Esophagus muscularis mucosa (tissue), 4 donors: ENCODE data around the gene CARS1. TPM values are rescaled to one million over a fixed set of nuclear protein-coding genes. Genes with fewer than 3 reads are reported as not detected.

Experiments used
- DNase-seq: peaks from one replicate; pipeline ENCODE4 v3.0.0-alpha.2; 2017; ENCODE audit errors: extremely low spot score
- H3K27ac ChIP-seq, 4 donors: fragments of 200-600 bp; sonication (generic); replicated peaks in 1 of 4; 1 replicate in 3 of 4; 2 replicates in 1 of 4; pipeline ENCODE4 v1.5.1; 2016 to 2019; ENCODE audit warnings: mild to moderate bottlenecking in 1 of 4
- H3K27me3 ChIP-seq, 4 donors: fragments of 200-600 bp; sonication (generic); one replicate each; pipeline versions ENCODE4 v1.5.1 to v1.6.0; 2016 to 2019
- H3K36me3 ChIP-seq, 4 donors: fragments of 200-600 bp; sonication (generic); one replicate each; pipeline ENCODE4 v1.5.1; 2016 to 2019
- H3K4me1 ChIP-seq, 4 donors: fragments of 200-600 bp; sonication (generic); one replicate each; pipeline ENCODE4 v1.5.1; 2016 to 2019
- H3K4me3 ChIP-seq, 4 donors: fragments of 200-600 bp; sonication (generic); 1 replicate in 2 of 4; 2 replicates in 2 of 4; pipeline ENCODE4 v1.5.1; 2016 to 2019; ENCODE audit warnings: mild to moderate bottlenecking in 4 of 4, moderate library complexity in 1 of 4
- H3K9me3 ChIP-seq, 4 donors: fragments of 200-600 bp; sonication (generic); 1 replicate in 3 of 4; 2 replicates in 1 of 4; pipeline ENCODE4 v1.5.1; 2016 to 2019
- CTCF ChIP-seq, 3 experiments: fragments of 200-600 bp in 2 of 3; fragments of 450-650 bp in 1 of 3; sonication (generic) in 2 of 3; IDR thresholded peaks; one replicate each; pipeline ENCODE4 v1.5.1; 2017 to 2019; ENCODE audit warnings: antibody characterized with exemption in 3 of 3, mild to moderate bottlenecking in 2 of 3, moderate library complexity in 1 of 3
- EP300 ChIP-seq: sonication (generic); formaldehyde crosslinking; IDR thresholded peaks from one replicate; pipeline ENCODE4 v1.6.1; 2017; ENCODE audit warnings: antibody characterized with exemption
- POLR2A ChIP-seq: fragments of 450-650 bp; IDR thresholded peaks from one replicate; pipeline ENCODE4 v1.6.1; 2017; ENCODE audit warnings: antibody characterized with exemption, moderate library complexity, mild to moderate bottlenecking, low read depth
- POLR2AphosphoS5 ChIP-seq, 2 donors: sonication (generic); formaldehyde crosslinking; IDR thresholded peaks; one replicate each; pipeline ENCODE4 v1.6.1; 2017; ENCODE audit warnings: antibody characterized with exemption in 2 of 2
- WGBS: methylation state at CpG from one replicate; pipeline ENCODE4 v1.1.5; 2018; 5-methylcytosine and 5-hydroxymethylcytosine counted together
- intact Hi-C: fragments of 100-400 bp; cut with DNase I; formaldehyde crosslinking; loops from one replicate; pipeline ENCODE4 v1.15.1; 2023
- total RNA-seq, 4 donors: library from RNA; depleted of rRNA; stranded (reverse); fragments of >200 nt; gene quantifications; one replicate each; pipeline versions ENCODE4 v1.1.0 to v1.2.1, GENCODE V29; 2016

CARS1 gene
- total RNA-seq, 4 donors from 2014 or later = 30.3 to 35.6 (median 34.9) TPM

DNA sequence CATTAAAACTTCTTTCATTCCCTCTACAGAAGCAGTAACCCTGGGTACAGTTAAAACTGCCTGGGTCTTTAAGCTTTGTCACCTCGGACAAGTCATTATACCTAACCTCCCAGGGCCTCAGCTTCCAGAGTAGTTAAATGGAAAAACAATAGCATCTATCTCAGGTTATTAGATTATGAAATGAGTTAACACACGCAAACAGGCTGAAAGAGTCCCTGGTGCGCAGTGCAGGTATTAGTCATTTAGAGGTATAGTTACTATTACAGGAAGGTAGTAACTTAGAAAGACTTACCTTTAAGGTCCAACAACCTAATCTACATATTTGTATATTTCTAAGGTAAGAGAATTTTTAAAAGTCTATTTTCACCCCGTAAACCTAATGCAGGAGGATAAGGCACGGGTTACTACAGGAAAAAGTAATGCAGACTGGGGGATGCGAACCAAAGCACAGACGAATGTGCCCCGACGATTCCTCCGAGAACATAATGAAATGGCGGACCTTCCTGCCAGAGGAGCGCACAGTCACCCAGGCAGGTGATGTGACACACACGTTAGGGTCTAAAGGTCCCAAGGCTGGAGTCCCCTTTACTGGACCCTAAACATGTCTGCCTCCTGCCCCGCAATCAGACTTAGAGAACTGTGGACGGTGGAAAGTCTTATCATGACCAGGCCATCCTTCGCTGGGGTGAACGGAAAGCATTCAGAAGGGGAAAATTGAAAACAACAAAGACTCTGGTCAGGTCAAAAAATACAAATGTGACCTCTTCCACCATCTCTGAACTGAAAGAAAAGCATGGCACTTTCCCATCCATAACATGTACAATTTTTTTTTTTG lies 66.4 kb downstream of the CARS1 start:
- intact Hi-C loops = no loop called here
- Histone ChIP-seq H3K4me1 (peaks cover 39 to 59% (median 56%) of the 10 kb centered on the region in 4 donors), H3K27ac (peak overlapping the region; percentile 90 to 97 (median 92)), H3K4me3 (peak overlapping the region; percentile 75 to 91 (median 80)), H3K36me3 (peaks cover 0 to 4% (median 0%) of the 10 kb centered on the region in 4 donors), H3K27me3 (no peaks in the 10 kb centered on the region), H3K9me3 (no peaks in the 10 kb centered on the region)
- WGBS = 2% methylated on average over 17 of the region's 17 CpGs
- no peak for TF ChIP-seq POLR2A
- no peak for TF ChIP-seq EP300
- TF ChIP-seq POLR2AphosphoS5 (IDR thresholded peaks at IDR 0.05) = no peak
- no peak for TF ChIP-seq CTCF (IDR thresholded peaks at IDR 0.05)
- no peak for DNase-seq

GRCh38 chr11:2989551-2989950 lies 67.7 kb downstream of the CARS1 start:
- 42% methylated on average over 3 of the region's 3 CpGs for WGBS
- no peak for DNase-seq
- Histone ChIP-seq H3K4me3 (peak overlapping the region; percentile 2 to 76 (median 48)), H3K9me3 (no peaks in the 10 kb centered on the region), H3K4me1 (peaks cover 39 to 71% (median 66%) of the 10 kb centered on the region in 4 donors), H3K27me3 (no peaks in the 10 kb centered on the region), H3K27ac (peak overlapping the region; percentile 9 to 93 (median 49)), H3K36me3 (peaks cover 0 to 4% (median 0%) of the 10 kb centered on the region in 4 donors)
- TF ChIP-seq EP300 (no peak), POLR2A (no peak), CTCF (IDR thresholded peaks at IDR 0.05) (no peak), POLR2AphosphoS5 (IDR thresholded peaks at IDR 0.05) (no peak)
- intact Hi-C loops = no loop called here

GRCh38 chr11:2989006-2989405 lies 68.2 kb downstream of the CARS1 start:
- TF ChIP-seq POLR2AphosphoS5 (IDR thresholded peaks at IDR 0.05) (no peak), POLR2A (no peak), EP300 (no peak), CTCF (IDR thresholded peaks at IDR 0.05) (no peak)
- peak overlapping the region; percentile 9 to 93 (median 49) for H3K27ac ChIP-seq
- no peaks in the 10 kb centered on the region for H3K27me3 ChIP-seq
- H3K4me1 ChIP-seq = peaks cover 39 to 74% (median 71%) of the 10 kb centered on the region in 4 donors
- H3K4me3 ChIP-seq = peak overlapping the region; percentile 9 to 76 (median 44)
- intact Hi-C loops = no loop called here
- H3K36me3 ChIP-seq = peaks cover 0 to 4% (median 0%) of the 10 kb centered on the region in 4 donors
- H3K9me3 ChIP-seq = no peaks in the 10 kb centered on the region
- DNase-seq = no peak
- 30% methylated on average over 4 of the region's 4 CpGs for WGBS

- TF ChIP-seq POLR2AphosphoS5 (IDR thresholded peaks at IDR 0.05) (no peak), EP300 (no peak), POLR2A (no peak), CTCF (IDR thresholded peaks at IDR 0.05) (no peak)
- peak overlapping the region in 2 of 4 donors; percentile 75 to 76 for H3K4me3 ChIP-seq
- no peaks in the 10 kb centered on the region for H3K27me3 ChIP-seq
- peak overlapping the region in 2 of 4 donors; percentile 10 to 52 for H3K27ac ChIP-seq
- H3K9me3 ChIP-seq = no peaks in the 10 kb centered on the region
- peaks cover 43 to 81% (median 76%) of the 10 kb centered on the region in 4 donors for H3K4me1 ChIP-seq
- peaks cover 0 to 4% (median 0%) of the 10 kb centered on the region in 4 donors for H3K36me3 ChIP-seq
- 50% methylated on average over 11 of the region's 11 CpGs for WGBS
- no peak for DNase-seq
- intact Hi-C loops = no loop called here
Measured at GRCh38 chr11:2987881-2988861, 69.1 kb downstream of the CARS1 start.
